Endothelial cell (in vitro differentiated cells): ENCODE data around the gene IL17RC. TPM values are rescaled to one million over a fixed set of nuclear protein-coding genes. Genes with fewer than 3 reads are reported as not detected.

Experiments
- DNase-seq: peaks from one replicate; pipeline ENCODE4 v3.0.0; 2021; ENCODE audit warnings: low spot score
- H3K27ac Mint-ChIP-seq: one replicate; pipeline ENCODE4 v1.8.0; 2021; ENCODE audit warnings: mixed read lengths, inconsistent platforms; ENCODE audit not compliant: unreplicated experiment
- H3K27me3 Mint-ChIP-seq: one replicate; pipeline ENCODE4 v1.8.0; 2021; ENCODE audit warnings: mild to moderate bottlenecking, moderate library complexity, mixed read lengths, inconsistent platforms; ENCODE audit not compliant: unreplicated experiment
- H3K36me3 Mint-ChIP-seq: one replicate; pipeline ENCODE4 v1.8.0; 2021; ENCODE audit warnings: mild to moderate bottlenecking, low read depth, mixed read lengths, inconsistent platforms; ENCODE audit not compliant: unreplicated experiment
- H3K4me1 Mint-ChIP-seq: one replicate; pipeline ENCODE4 v1.8.0; 2021; ENCODE audit warnings: mild to moderate bottlenecking, mixed read lengths, inconsistent platforms; ENCODE audit not compliant: unreplicated experiment
- H3K4me3 Mint-ChIP-seq: one replicate; pipeline ENCODE4 v1.8.0; 2021; ENCODE audit warnings: mild to moderate bottlenecking, mixed read lengths, inconsistent platforms; ENCODE audit not compliant: unreplicated experiment
- H3K9me3 Mint-ChIP-seq: one replicate; pipeline ENCODE4 v1.8.0; 2021; ENCODE audit warnings: mixed read lengths, inconsistent platforms; ENCODE audit not compliant: unreplicated experiment
- total RNA-seq: library from RNA; stranded (reverse); fragmentation: NEBNext Ultra II Directional; extraction: Animal tissue kit (Norgen Biotek cat#: 25700); gene quantifications from one replicate; pipeline ENCODE4 v1.2.1, GENCODE V29; 2021; ENCODE audit not compliant: unreplicated experiment
- TF ChIP-seq, protein P1 (sequence below): fragments of 200-600 bp; sonication (generic); IDR thresholded peaks from one replicate; pipeline ENCODE4 v1.5.0; 2021; ENCODE audit warnings: antibody characterized with exemption; ENCODE audit not compliant: unreplicated experiment

Gene IL17RC
- total RNA-seq, 1 donor from 2014 or later: 17.5 TPM

DNA sequence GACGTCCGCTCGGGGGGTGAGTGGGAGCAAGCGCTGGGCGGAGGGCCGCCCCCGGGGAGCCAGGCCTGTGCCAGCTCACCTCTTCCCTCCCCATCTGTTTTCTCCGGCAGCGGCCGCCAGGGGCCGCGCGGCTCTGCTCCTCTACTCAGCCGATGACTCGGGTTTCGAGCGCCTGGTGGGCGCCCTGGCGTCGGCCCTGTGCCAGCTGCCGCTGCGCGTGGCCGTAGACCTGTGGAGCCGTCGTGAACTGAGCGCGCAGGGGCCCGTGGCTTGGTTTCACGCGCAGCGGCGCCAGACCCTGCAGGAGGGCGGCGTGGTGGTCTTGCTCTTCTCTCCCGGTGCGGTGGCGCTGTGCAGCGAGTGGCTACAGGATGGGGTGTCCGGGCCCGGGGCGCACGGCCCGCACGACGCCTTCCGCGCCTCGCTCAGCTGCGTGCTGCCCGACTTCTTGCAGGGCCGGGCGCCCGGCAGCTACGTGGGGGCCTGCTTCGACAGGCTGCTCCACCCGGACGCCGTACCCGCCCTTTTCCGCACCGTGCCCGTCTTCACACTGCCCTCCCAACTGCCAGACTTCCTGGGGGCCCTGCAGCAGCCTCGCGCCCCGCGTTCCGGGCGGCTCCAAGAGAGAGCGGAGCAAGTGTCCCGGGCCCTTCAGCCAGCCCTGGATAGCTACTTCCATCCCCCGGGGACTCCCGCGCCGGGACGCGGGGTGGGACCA, 16.1 kb downstream of the IL17RC start:
- TF ChIP-seq, protein P1, sequence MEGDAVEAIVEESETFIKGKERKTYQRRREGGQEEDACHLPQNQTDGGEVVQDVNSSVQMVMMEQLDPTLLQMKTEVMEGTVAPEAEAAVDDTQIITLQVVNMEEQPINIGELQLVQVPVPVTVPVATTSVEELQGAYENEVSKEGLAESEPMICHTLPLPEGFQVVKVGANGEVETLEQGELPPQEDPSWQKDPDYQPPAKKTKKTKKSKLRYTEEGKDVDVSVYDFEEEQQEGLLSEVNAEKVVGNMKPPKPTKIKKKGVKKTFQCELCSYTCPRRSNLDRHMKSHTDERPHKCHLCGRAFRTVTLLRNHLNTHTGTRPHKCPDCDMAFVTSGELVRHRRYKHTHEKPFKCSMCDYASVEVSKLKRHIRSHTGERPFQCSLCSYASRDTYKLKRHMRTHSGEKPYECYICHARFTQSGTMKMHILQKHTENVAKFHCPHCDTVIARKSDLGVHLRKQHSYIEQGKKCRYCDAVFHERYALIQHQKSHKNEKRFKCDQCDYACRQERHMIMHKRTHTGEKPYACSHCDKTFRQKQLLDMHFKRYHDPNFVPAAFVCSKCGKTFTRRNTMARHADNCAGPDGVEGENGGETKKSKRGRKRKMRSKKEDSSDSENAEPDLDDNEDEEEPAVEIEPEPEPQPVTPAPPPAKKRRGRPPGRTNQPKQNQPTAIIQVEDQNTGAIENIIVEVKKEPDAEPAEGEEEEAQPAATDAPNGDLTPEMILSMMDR: peak; percentile 58
- DNase-seq: peak; percentile 87
- peaks cover 20% of the 10 kb centered on the region for H3K4me1 Mint-ChIP-seq
- peaks cover 30% of the 10 kb centered on the region for H3K36me3 Mint-ChIP-seq
- H3K4me3 Mint-ChIP-seq: peak overlapping the region; percentile 84
- H3K27me3 Mint-ChIP-seq: peaks cover 13% of the 10 kb centered on the region
- H3K27ac Mint-ChIP-seq: no peak overlapping the region
- H3K9me3 Mint-ChIP-seq: no peaks in the 10 kb centered on the region

DNA sequence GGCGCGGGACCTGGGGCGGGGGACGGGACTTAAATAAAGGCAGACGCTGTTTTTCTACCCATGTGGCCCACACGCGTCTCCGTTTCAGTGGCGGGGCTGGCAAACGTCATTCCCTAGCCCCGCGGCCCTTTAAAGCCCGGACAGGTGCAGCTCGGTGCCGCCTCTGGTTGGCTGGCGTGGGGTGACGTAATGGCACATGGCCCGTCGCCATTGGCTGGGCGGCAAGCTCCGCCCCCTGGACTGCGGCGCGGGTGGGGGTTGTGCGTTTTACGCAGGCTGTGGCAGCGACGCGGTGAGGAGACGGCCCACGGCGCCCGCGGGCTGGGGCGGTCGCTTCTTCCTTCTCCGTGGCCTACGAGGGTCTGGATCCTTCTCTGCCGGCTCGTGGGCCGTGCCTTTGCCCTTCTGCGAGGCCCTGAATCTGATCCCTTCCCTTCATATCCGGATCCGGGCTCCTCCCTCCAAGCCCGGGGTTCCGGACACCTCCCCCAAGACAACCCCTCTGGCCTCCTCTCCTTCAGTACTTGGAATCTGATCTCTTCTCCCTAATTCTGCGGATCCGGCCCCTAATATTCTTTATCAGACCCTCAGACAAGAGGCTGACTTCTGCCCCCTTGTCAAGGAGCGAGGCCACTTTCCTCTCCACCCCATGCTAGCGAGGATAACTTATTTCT, 16.8 kb downstream of the IL17RC start, which contains the start of gene CRELD1:
Gene CRELD1 (plus strand): TSS at position 274 of the 674 bp plus-strand sequence. CDS start 605 bp downstream, outside the sequence.
- peak; percentile 92 for DNase-seq
- peaks cover 20% of the 10 kb centered on the region for H3K4me1 Mint-ChIP-seq
- H3K4me3 Mint-ChIP-seq: peak within 1 kb of the TSS; percentile 94
- peaks cover 13% of the 10 kb centered on the region for H3K27me3 Mint-ChIP-seq
- H3K9me3 Mint-ChIP-seq: no peaks in the 10 kb centered on the region
- TF ChIP-seq, protein P1: peak; percentile 6
- H3K36me3 Mint-ChIP-seq: peaks cover 33% of the 10 kb centered on the region
- H3K27ac Mint-ChIP-seq: peak within 1 kb of the TSS; percentile 93

DNA sequence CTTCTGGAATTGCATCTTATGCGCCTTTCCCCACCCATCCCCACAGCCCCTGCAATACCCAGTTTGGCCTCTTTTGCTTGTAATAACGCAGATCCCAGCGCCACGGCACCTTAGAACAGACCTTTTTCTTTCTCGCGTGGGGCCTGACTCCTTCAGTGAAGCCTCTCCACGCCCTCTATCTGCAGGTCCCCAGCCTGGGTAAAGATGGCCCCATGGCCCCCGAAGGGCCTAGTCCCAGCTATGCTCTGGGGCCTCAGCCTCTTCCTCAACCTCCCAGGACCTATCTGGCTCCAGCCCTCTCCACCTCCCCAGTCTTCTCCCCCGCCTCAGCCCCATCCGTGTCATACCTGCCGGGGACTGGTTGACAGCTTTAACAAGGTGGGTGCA, 17.3 kb downstream of the IL17RC start:
- Mint-ChIP-seq H3K27ac (peak overlapping the region; percentile 93), H3K36me3 (peaks cover 33% of the 10 kb centered on the region), H3K4me1 (peaks cover 20% of the 10 kb centered on the region), H3K27me3 (peaks cover 13% of the 10 kb centered on the region), H3K4me3 (peak overlapping the region; percentile 94), H3K9me3 (no peaks in the 10 kb centered on the region)
- no peak for DNase-seq
- TF ChIP-seq, protein P1: no peak

DNA sequence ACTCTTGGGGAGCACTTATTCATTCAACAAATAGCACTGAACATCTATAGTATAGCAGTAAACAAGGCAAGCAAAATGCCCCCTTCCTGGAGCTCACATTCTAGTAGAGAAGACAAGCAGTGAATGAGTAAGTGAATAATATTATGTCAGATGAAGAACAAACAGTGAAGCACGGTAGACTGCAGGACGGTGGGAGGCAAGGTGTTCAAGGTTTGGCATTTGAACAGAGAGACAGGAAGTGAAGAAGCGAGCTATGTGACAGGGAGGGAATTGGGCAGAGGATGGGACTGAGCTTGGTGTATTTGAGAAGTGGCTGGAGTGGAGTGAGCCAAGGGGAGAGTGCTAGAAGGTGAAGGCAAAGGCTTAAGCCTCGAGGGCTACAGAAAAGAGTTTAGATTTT, 18.1 kb downstream of the IL17RC start:
- Mint-ChIP-seq H3K4me1 (peaks cover 20% of the 10 kb centered on the region), H3K4me3 (peak overlapping the region; percentile 94), H3K36me3 (peaks cover 33% of the 10 kb centered on the region), H3K27ac (peak overlapping the region; percentile 28), H3K27me3 (peaks cover 13% of the 10 kb centered on the region), H3K9me3 (no peaks in the 10 kb centered on the region)
- TF ChIP-seq, protein P1: no peak
- DNase-seq: no peak
